ENCODE results near the gene TNFRSF1A. TPM values are rescaled to one million over a fixed set of nuclear protein-coding genes. Genes with fewer than 3 reads are reported as not detected.

TNFRSF1A gene
- polyA plus RNA-seq, 1 donor (not counting 4 experiments of a cell fraction or from before 2014, with no cell fraction given), result 101 TPM

DNA sequence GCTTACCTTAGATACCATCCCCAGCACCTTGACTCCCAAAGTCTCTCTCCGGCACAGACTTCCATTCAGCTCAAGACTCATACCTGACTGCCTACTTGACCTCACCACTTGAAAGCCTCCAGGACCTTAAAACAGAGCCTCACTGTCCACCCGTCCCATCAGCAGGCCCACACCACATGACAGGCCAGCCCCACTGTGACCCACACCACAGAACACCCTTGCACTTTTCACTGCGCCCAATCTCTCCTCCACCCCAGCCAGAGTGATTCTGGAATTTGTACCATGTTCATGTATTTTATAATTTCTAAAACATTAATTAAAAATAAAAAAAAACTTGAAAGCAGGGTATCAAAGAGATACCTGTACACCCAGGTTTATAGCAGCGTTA lies 59.4 kb downstream of the TNFRSF1A start:
- no peak overlapping the region for H3K4me2 ChIP-seq (ENCODE audit: control insufficient read depth, extremely low read depth, insufficient read depth, low read depth, low read length)
- no peaks in the 10 kb centered on the region for H3K36me3 ChIP-seq (ENCODE audit: control insufficient read depth in 2 of 2, extremely low read depth in 1 of 2, insufficient read depth in 2 of 2, low read length in 2 of 2)
- peaks cover 58% of the 10 kb centered on the region for H3K4me1 ChIP-seq (ENCODE audit: control insufficient read depth, extremely low read depth, insufficient read depth, low read length)
- FAIRE-seq (no peak), DNase-seq (ENCODE audit: low read depth, low spot score) (no peak)
- no peaks in the 10 kb centered on the region for H3K79me2 ChIP-seq (ENCODE audit: control insufficient read depth, insufficient read depth, low read length)
- no peaks in the 10 kb centered on the region for H3K9me3 ChIP-seq (ENCODE audit: control insufficient read depth, low read depth, low read length)
- H3K27me3 ChIP-seq (ENCODE audit: control insufficient read depth, extremely low read depth, insufficient read depth, low read length), result no peaks in the 10 kb centered on the region
- H4K20me1 ChIP-seq (ENCODE audit: control insufficient read depth, extremely low read depth, insufficient read depth, low read length), result no peaks in the 10 kb centered on the region
- dilution Hi-C loops (cut with MboI; ENCODE audit: extremely low pct_ligation_motif_present, low sequenced_read_pairs), result no loop called here
- no peaks in the 10 kb centered on the region for H3K9me1 ChIP-seq (ENCODE audit: control insufficient read depth, extremely low read depth, insufficient read depth, low read length)
- no peak overlapping the region for H3K4me3 ChIP-seq (ENCODE audit: control insufficient read depth in 2 of 3, extremely low read depth in 1 of 3, insufficient read depth in 2 of 3, low read depth in 1 of 3, low read length in 3 of 3)
- H3K27ac ChIP-seq (ENCODE audit: control insufficient read depth, insufficient read depth, low read length), result no peak overlapping the region
- no peak for TF ChIP-seq EZH2 (IDR thresholded peaks at IDR 0.05; ENCODE audit: low read length)
- no peak for TF ChIP-seq CTCF (optimal IDR thresholded peaks at IDR 0.05 in 1 of 3, IDR thresholded peaks at IDR 0.05 in 1 of 3, conservative IDR thresholded peaks at IDR 0.05 in 1 of 3; ENCODE audit: extremely low read depth in 1 of 3, insufficient read depth in 2 of 3, low read length in 3 of 3)
- H3K9ac ChIP-seq (ENCODE audit: control insufficient read depth, extremely low read depth, insufficient read depth, low read length), result no peak overlapping the region
- no peak overlapping the region for H2AFZ ChIP-seq (ENCODE audit: control insufficient read depth, low read length)

GRCh38 chr12:6281081-6281809 lies 60.6 kb downstream of the TNFRSF1A start:
- no peaks in the 10 kb centered on the region for H3K36me3 ChIP-seq (ENCODE audit: control insufficient read depth in 2 of 2, extremely low read depth in 1 of 2, insufficient read depth in 2 of 2, low read length in 2 of 2)
- H3K4me2 ChIP-seq (ENCODE audit: control insufficient read depth, extremely low read depth, insufficient read depth, low read depth, low read length), result no peak overlapping the region
- H2AFZ ChIP-seq (ENCODE audit: control insufficient read depth, low read length), result no peak overlapping the region
- FAIRE-seq (no peak), DNase-seq (ENCODE audit: low read depth, low spot score) (no peak)
- no peak for TF ChIP-seq EZH2 (IDR thresholded peaks at IDR 0.05; ENCODE audit: low read length)
- TF ChIP-seq CTCF (optimal IDR thresholded peaks at IDR 0.05 in 1 of 3, IDR thresholded peaks at IDR 0.05 in 1 of 3, conservative IDR thresholded peaks at IDR 0.05 in 1 of 3; ENCODE audit: extremely low read depth in 1 of 3, insufficient read depth in 2 of 3, low read length in 3 of 3), result no peak
- H4K20me1 ChIP-seq (ENCODE audit: control insufficient read depth, extremely low read depth, insufficient read depth, low read length), result no peaks in the 10 kb centered on the region
- no peaks in the 10 kb centered on the region for H3K9me1 ChIP-seq (ENCODE audit: control insufficient read depth, extremely low read depth, insufficient read depth, low read length)
- H3K9ac ChIP-seq (ENCODE audit: control insufficient read depth, extremely low read depth, insufficient read depth, low read length), result no peak overlapping the region
- no peaks in the 10 kb centered on the region for H3K79me2 ChIP-seq (ENCODE audit: control insufficient read depth, insufficient read depth, low read length)
- H3K27me3 ChIP-seq (ENCODE audit: control insufficient read depth, extremely low read depth, insufficient read depth, low read length), result no peaks in the 10 kb centered on the region
- no peak overlapping the region for H3K4me3 ChIP-seq (ENCODE audit: control insufficient read depth in 2 of 3, extremely low read depth in 1 of 3, insufficient read depth in 2 of 3, low read depth in 1 of 3, low read length in 3 of 3)
- H3K27ac ChIP-seq (ENCODE audit: control insufficient read depth, insufficient read depth, low read length), result peak overlapping the region; percentile 20
- dilution Hi-C loops (cut with MboI; ENCODE audit: extremely low pct_ligation_motif_present, low sequenced_read_pairs), result no loop called here
- peaks cover 52% of the 10 kb centered on the region for H3K4me1 ChIP-seq (ENCODE audit: control insufficient read depth, extremely low read depth, insufficient read depth, low read length)
- H3K9me3 ChIP-seq (ENCODE audit: control insufficient read depth, low read depth, low read length), result no peaks in the 10 kb centered on the region

Data from keratinocyte (primary cell).